HCT116 (cell line): ENCODE results near the gene OTUD3. TPM values are rescaled to one million over a fixed set of nuclear protein-coding genes. Genes with fewer than 3 reads are reported as not detected.

Experiments used
- ATAC-seq: fragments of 200-7000 bp; cut with Tn5 transposase; 2 replicates; pipeline ENCODE4 v1.9.1; 2020; ENCODE audit warnings: mild to moderate bottlenecking, moderate library complexity
- BruUV-seq: library from RNA; stranded (reverse); fragments of 400-500 nt; replicated peaks from 2 replicates; lab custom pipeline; 2021; lab: Mats Ljungman, UMichigan
- CTCF ChIA-PET: fragments of 300-600 bp; sonication (Branson Sonifier 250); formaldehyde crosslinking; loops from one replicate; lab custom pipeline; 2021; ENCODE audit warnings: antibody characterized with exemption; lab: Charles Lee
- POLR2A ChIA-PET: fragments of 300-600, 350-600 bp; sonication (Branson Sonifier 250); formaldehyde crosslinking; loops from one replicate; lab custom pipeline; 2021; ENCODE audit warnings: antibody characterized with exemption; lab: Charles Lee
- RAD21 ChIA-PET, 2 experiments: fragments of 300-600 bp; sonication (Branson Sonifier 250); formaldehyde crosslinking; loops; one replicate each; lab custom pipeline; 2023; ENCODE audit warnings: low total read pairs in 2 of 2; ENCODE audit not compliant: uncharacterized antibody in 2 of 2, unreplicated experiment in 2 of 2, low non-redundant PET in 1 of 2; lab: Charles Lee
- DNase-seq: peaks from one replicate; pipeline ENCODE4 v3.0.0-alpha.2; 2010; ENCODE audit warnings: low read depth, low spot score
- H2AFZ ChIP-seq: fragments of 200-600 bp; shearing (Covaris generic), sonication (generic); 2 replicates; pipeline ENCODE4 v1.6.1; 2017; ENCODE audit warnings: low read depth, mixed run types, mixed read lengths, antibody characterized with exemption, low read length; ENCODE audit not compliant: poor library complexity, severe bottlenecking
- H3K27ac ChIP-seq: 2 replicates; pipeline ENCODE4 v1.5.1; 2012; ENCODE audit warnings: low read depth, low read length
- H3K27me3 ChIP-seq: fragments of 200-600 bp; sonication (generic); 2 replicates; pipeline ENCODE4 v1.6.1; 2016; ENCODE audit warnings: mixed run types, low read length, mixed read lengths; ENCODE audit not compliant: insufficient read depth
- H3K36me3 ChIP-seq, 2 experiments: fragments of 200-500 bp in 1 of 2; fragments of 200-600 bp in 1 of 2; sonication (Bioruptor generic) in 1 of 2; sonication (generic) in 1 of 2; 2 replicates each; pipeline versions ENCODE4 v1.5.1 to v1.6.1; 2014 to 2016; ENCODE audit warnings: low read length in 2 of 2, inconsistent platforms in 1 of 2, mixed read lengths in 1 of 2, mixed run types in 1 of 2; ENCODE audit not compliant: insufficient read depth in 2 of 2, control insufficient read depth in 1 of 2
- H3K4me1 ChIP-seq, 2 experiments: fragments of 200-600 bp in 1 of 2; sonication (generic) in 1 of 2; 2 replicates each; pipeline versions ENCODE4 v1.5.1 to v1.6.1; 2012 to 2017; ENCODE audit warnings: low read length in 2 of 2, inconsistent platforms in 1 of 2, mild to moderate bottlenecking in 1 of 2, mixed read lengths in 1 of 2, mixed run types in 1 of 2, moderate library complexity in 1 of 2; ENCODE audit not compliant: insufficient read depth in 2 of 2, control insufficient read depth in 1 of 2
- H3K4me2 ChIP-seq: fragments of 200-600 bp; sonication (generic); 2 replicates; pipeline ENCODE4 v1.6.1; 2017; ENCODE audit warnings: mixed run types, low read length, mixed read lengths
- H3K4me3 ChIP-seq, 2 experiments: fragments of 200-600 bp in 1 of 2; sonication (generic) in 1 of 2; replicated peaks in 1 of 2; 2 replicates each; pipeline ENCODE4 v1.5.1; 2011 to 2016; ENCODE audit warnings: low read length in 2 of 2, control low read depth in 1 of 2, low read depth in 1 of 2, mild to moderate bottlenecking in 1 of 2, mixed read lengths in 1 of 2, mixed run types in 1 of 2
- H3K79me2 ChIP-seq: fragments of 200-600 bp; sonication (generic); 2 replicates; pipeline ENCODE4 v1.6.1; 2017; ENCODE audit warnings: mild to moderate bottlenecking, mixed run types, low read length, moderate library complexity, mixed read lengths; ENCODE audit not compliant: insufficient read depth
- H3K9ac ChIP-seq: fragments of 200-600 bp; sonication (generic); 2 replicates; pipeline ENCODE4 v1.6.1; 2016; ENCODE audit warnings: low read length, mixed read lengths
- H3K9me2 ChIP-seq: fragments of 200-600 bp; sonication (generic), shearing (Covaris generic); 2 replicates; pipeline ENCODE4 v1.6.1; 2017; ENCODE audit warnings: mixed run types, mild to moderate bottlenecking, moderate library complexity; ENCODE audit not compliant: insufficient read depth
- H3K9me3 ChIP-seq, 2 experiments: fragments of 200-500 bp in 1 of 2; fragments of 200-600 bp in 1 of 2; sonication (Bioruptor generic) in 1 of 2; sonication (generic) in 1 of 2; 2 replicates each; pipeline ENCODE4 v1.6.1; 2014 to 2017; ENCODE audit warnings: low read length in 2 of 2, mixed read lengths in 2 of 2, inconsistent platforms in 1 of 2, low read depth in 1 of 2, mild to moderate bottlenecking in 1 of 2, mixed run types in 1 of 2, moderate library complexity in 1 of 2; ENCODE audit not compliant: control insufficient read depth in 1 of 2, insufficient read depth in 1 of 2
- H4K20me1 ChIP-seq: fragments of 200-600 bp; sonication (generic), shearing (Covaris generic); 2 replicates; pipeline ENCODE4 v1.6.1; 2017; ENCODE audit warnings: mixed run types, mild to moderate bottlenecking, moderate library complexity; ENCODE audit not compliant: insufficient read depth
- CBX3 ChIP-seq: IDR thresholded peaks from 2 replicates; pipeline ENCODE4 v1.6.1; 2012; ENCODE audit warnings: low read depth
- CEBPB ChIP-seq: IDR thresholded peaks from 2 replicates; pipeline ENCODE4 v1.6.1; 2012; ENCODE audit warnings: low read depth
- EZH2phosphoT487 ChIP-seq: fragments of 200-600 bp; IDR thresholded peaks from 2 replicates; pipeline ENCODE4 v1.6.1; 2018; ENCODE audit warnings: antibody characterized with exemption, borderline replicate concordance
- FOSL1 ChIP-seq: IDR thresholded peaks from 2 replicates; pipeline ENCODE4 v1.6.1; 2012; ENCODE audit warnings: low read depth
- JUND ChIP-seq: IDR thresholded peaks from 2 replicates; pipeline ENCODE4 v1.6.1; 2012
- POLR2AphosphoS5 ChIP-seq: IDR thresholded peaks from 2 replicates; pipeline ENCODE4 v1.6.1; 2011; ENCODE audit warnings: mild to moderate bottlenecking, low read depth, low read length, moderate library complexity
- RAD21 ChIP-seq: IDR thresholded peaks from 2 replicates; pipeline ENCODE4 v1.6.1; 2012; ENCODE audit warnings: low read depth, mild to moderate bottlenecking
- SP1 ChIP-seq: IDR thresholded peaks from 2 replicates; pipeline ENCODE4 v1.6.1; 2012; ENCODE audit warnings: low read depth
- TCF7L2 ChIP-seq: IDR thresholded peaks from 2 replicates; pipeline ENCODE4 v1.7.0; 2011; ENCODE audit warnings: borderline replicate concordance, inconsistent platforms; ENCODE audit not compliant: insufficient read depth, insufficient read length; ENCODE audit errors: extremely low read depth
- intact Hi-C: fragments of 100-400 bp; cut with micrococcal nuclease; formaldehyde crosslinking; loops from 2 replicates; pipeline ENCODE4 v1.10.0; 2022
- total RNA-seq: library from RNA; stranded (reverse); gene quantifications from one replicate; pipeline ENCODE4 v1.2.1, GENCODE V29; 2021; ENCODE audit not compliant: unreplicated experiment
- TF ChIP-seq, protein P1 (sequence below): IDR thresholded peaks from 2 replicates; pipeline ENCODE4 v1.6.1; 2011; ENCODE audit warnings: mild to moderate bottlenecking, low read length, moderate library complexity; ENCODE audit not compliant: insufficient replicate concordance; ENCODE audit errors: extremely low read depth
- TF ChIP-seq, protein P2 (sequence below): IDR thresholded peaks from 2 replicates; pipeline ENCODE4 v1.6.1; 2012
- TF ChIP-seq, protein P3 (sequence below), 3 experiments: fragments of 200-600 bp in 1 of 3; sonication (generic) in 1 of 3; IDR thresholded peaks in 2 of 3; conservative IDR thresholded peaks in 1 of 3; 2 replicates each; pipeline ENCODE4 v1.5.1; 2012 to 2017; ENCODE audit warnings: low read depth in 2 of 3, low read length in 2 of 3, antibody characterized with exemption in 1 of 3, borderline replicate concordance in 1 of 3, control low read depth in 1 of 3, mild to moderate bottlenecking in 1 of 3, mixed read lengths in 1 of 3, mixed run types in 1 of 3, moderate library complexity in 1 of 3; ENCODE audit not compliant: insufficient read depth in 1 of 3

OTUD3 gene
- total RNA-seq, 1 experiment from 2014 or later = 15.0 TPM

DNA sequence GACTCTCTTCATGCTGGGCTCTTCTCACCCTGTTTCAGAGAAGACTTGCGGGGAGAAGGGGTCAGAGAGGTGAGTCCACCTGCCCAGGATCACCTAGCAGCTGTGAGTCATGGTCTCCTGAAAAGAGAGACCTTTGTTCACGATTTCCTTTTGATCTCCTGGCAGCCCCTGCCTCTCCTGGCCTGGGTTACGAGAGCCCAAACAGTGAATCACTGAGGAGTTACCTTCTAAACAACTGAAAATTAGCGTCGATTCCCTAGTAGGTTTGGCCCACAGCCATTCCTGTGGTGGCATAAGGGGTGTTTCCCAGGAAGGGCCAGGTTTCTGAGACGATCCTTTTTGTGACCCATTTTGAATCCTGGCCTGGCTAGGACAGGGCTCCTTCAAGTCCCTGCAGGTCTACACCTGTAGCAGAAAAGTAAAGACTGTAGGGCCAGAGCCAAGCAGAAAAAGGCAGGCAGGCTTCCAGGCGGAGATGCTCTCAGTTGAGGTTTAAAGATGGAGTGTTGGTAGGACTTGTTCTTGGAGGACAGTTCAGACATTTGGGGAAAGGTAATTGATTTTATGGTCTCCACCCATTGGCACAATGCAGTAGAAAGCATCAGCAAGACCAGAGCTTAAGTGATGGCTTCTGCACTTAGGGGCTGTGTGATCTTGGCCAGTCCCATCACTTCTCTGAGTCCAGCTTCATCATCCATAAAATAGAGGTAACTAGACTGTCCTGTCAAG, 43.3 kb downstream of the OTUD3 start:
- peak overlapping the region in 1 of 2 experiments; percentile 2; a peak in 1 of 4 replicates for H3K4me3 ChIP-seq
- BruUV-seq = no TSS peak
- H3K4me2 ChIP-seq = peak overlapping the region; percentile 66
- no peaks in the 10 kb centered on the region for H3K27me3 ChIP-seq
- peak overlapping the region; percentile 48 for H2AFZ ChIP-seq
- TF ChIP-seq SP1 (peak; percentile 96), EZH2phosphoT487 (no peak), CBX3 (peak; percentile 94), JUND (peak; percentile 95), TCF7L2 (peak; percentile 93), FOSL1 (peak; percentile 92), RAD21 (peak; percentile 45; the same call in 1 of the 2 replicates), CEBPB (peak; percentile 90), POLR2AphosphoS5 (peak; percentile 57; the same call in 1 of the 2 replicates)
- TF ChIP-seq, protein P1, sequence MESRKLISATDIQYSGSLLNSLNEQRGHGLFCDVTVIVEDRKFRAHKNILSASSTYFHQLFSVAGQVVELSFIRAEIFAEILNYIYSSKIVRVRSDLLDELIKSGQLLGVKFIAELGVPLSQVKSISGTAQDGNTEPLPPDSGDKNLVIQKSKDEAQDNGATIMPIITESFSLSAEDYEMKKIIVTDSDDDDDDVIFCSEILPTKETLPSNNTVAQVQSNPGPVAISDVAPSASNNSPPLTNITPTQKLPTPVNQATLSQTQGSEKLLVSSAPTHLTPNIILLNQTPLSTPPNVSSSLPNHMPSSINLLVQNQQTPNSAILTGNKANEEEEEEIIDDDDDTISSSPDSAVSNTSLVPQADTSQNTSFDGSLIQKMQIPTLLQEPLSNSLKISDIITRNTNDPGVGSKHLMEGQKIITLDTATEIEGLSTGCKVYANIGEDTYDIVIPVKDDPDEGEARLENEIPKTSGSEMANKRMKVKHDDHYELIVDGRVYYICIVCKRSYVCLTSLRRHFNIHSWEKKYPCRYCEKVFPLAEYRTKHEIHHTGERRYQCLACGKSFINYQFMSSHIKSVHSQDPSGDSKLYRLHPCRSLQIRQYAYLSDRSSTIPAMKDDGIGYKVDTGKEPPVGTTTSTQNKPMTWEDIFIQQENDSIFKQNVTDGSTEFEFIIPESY = no peak
- TF ChIP-seq, protein P2, sequence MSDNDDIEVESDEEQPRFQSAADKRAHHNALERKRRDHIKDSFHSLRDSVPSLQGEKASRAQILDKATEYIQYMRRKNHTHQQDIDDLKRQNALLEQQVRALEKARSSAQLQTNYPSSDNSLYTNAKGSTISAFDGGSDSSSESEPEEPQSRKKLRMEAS = peak; percentile 61
- TF ChIP-seq, protein P3, sequence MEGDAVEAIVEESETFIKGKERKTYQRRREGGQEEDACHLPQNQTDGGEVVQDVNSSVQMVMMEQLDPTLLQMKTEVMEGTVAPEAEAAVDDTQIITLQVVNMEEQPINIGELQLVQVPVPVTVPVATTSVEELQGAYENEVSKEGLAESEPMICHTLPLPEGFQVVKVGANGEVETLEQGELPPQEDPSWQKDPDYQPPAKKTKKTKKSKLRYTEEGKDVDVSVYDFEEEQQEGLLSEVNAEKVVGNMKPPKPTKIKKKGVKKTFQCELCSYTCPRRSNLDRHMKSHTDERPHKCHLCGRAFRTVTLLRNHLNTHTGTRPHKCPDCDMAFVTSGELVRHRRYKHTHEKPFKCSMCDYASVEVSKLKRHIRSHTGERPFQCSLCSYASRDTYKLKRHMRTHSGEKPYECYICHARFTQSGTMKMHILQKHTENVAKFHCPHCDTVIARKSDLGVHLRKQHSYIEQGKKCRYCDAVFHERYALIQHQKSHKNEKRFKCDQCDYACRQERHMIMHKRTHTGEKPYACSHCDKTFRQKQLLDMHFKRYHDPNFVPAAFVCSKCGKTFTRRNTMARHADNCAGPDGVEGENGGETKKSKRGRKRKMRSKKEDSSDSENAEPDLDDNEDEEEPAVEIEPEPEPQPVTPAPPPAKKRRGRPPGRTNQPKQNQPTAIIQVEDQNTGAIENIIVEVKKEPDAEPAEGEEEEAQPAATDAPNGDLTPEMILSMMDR (IDR thresholded peaks at IDR 0.05 in 2 of 3, conservative IDR thresholded peaks at IDR 0.05 in 1 of 3; ENCODE audit: borderline replicate concordance in 1 of 3, insufficient read depth in 1 of 3, low read depth in 2 of 3, low read length in 2 of 3) = no peak
- ChIA-PET CTCF (no interaction called here), RAD21 (no interaction called here), POLR2A (no interaction called here)
- peak overlapping the region; percentile 9; the same call in 1 of the 2 replicates for H3K27ac ChIP-seq
- peaks cover 27 to 58% of the 10 kb centered on the region in 2 experiments for H3K4me1 ChIP-seq
- no peaks in the 10 kb centered on the region; a peak in 2 of 4 replicates for H3K9me3 ChIP-seq
- ATAC-seq (peak; percentile 81), DNase-seq (peak; percentile 95)
- no peaks in the 10 kb centered on the region for H3K36me3 ChIP-seq
- H3K9me2 ChIP-seq = no peaks in the 10 kb centered on the region
- no peaks in the 10 kb centered on the region for H4K20me1 ChIP-seq
- intact Hi-C loops = no loop called here
- 0 out of 2 replicates have a peak overlapping the region, but pooled peaks have one; percentile 28 for H3K9ac ChIP-seq
- no peaks in the 10 kb centered on the region for H3K79me2 ChIP-seq
